ENCODE measurements around the gene CACNB2.
"Not testable (repeated sequence)": the region's sequence is repeated elsewhere in the genome, so short reads cannot be mapped to it uniquely, and the experiment has no call there.

The CACNB2 gene

DNA sequence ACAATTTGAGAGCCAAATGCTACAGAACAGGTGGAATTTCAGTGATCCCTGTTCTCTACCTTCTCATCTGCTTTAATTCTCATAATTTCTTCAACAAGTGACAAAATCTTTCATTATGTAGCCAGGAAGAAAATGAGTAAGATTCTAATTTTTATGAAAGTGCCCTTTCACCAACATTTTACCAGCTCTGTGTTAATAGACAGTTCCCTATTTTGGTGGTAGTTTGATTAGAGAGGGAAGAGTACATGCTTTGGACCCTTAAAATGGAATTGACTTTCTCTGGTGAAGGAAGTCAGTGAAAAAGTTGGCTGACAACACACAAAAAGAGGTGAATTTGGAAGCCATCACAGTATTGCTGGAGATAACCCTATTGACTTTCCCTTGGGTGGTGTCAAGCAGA, 61.7 kb downstream of the CACNB2 start:
- no peak for DNase-seq

DNA sequence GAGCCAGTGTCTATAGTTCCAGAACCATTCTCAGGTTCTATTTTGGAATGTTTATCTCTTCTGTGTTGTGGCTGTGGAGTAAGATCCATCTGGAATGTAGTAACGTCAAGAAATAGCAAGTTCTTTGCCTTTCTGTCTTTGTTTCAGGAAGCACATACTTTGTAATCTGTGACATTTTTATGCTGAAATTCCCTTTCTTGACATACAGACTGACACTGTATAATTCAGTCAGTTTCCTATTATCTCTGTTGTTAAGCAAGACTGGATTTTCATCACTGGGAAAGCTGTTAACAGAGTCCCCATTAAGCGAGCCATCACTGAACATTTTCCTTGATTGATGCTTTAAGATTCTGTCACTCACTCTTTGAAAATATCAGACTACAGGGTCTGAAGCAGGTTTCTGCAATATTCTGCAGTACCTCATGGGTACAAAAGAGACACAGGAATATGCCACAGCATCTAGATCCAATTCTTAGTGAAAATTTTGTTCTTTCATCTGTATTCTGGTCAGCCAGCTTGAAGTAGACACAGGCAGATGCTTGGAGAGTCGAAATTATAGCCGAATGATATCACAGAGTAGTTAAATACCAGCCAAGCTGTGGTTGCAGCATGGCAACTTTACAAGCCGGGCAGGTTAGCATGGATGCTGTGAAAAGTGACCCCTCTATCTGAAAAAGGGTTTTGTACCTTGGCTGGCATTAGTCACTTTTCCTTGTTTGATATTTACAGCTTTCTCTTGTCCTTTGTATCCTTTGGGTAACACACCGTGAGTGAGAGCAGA, 62.6 kb downstream of the CACNB2 start:
- no peak for DNase-seq

DNA sequence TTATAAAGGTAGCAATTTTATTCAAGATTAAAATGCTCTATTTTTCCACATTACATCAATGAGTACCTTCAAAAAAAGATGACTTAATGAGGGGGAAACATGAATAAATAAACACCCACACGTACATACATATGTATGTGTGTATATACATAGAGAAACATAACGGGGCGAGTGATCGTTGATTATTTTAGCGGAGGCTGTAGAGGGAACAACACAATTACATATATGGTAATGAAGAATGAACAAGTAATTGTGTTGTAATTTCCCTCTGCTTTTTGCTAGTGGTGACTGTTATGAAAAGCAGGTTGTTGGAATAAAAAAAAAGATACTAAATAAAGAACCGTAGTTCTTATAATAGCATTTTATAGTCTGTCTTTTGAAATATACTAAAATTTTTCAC, 63.2 kb downstream of the CACNB2 start:
- DNase-seq, result no peak

DNA sequence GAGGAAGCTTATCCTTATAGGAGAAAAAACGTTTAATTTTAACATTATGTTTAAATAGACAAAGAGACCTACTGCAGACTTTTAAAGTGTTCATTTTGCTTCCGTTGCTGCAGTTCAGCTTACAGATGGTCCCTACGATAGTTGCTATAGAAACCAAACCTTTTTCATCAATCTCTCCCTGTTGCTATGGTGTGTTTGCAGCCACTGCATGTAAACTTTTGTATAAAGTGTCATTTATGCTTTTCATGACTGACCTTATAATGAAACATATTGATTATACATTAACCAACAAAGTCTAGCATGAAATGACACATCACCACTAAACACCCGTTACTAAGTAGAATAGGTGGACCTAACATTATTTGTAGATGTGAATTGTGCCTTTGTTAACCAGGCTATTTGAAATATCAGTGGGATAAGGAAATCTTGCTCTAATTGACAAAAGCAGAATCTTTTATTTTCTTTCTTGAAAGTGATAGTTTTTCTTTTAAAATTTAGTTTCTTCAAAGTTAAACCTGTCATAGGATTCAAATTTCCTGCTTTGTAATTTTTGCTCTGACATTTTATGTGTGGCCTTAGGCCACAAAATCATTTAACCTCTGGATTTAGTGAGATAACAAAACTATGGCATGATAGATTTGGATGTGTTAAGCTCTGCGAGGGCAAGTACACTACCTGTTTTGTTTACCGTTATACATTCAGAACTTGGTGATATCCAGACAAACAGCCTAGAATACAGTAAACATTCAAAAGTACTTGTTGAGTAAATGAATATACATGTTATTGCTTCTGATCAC, 64.0 kb downstream of the CACNB2 start:
- no peak for DNase-seq

DNA sequence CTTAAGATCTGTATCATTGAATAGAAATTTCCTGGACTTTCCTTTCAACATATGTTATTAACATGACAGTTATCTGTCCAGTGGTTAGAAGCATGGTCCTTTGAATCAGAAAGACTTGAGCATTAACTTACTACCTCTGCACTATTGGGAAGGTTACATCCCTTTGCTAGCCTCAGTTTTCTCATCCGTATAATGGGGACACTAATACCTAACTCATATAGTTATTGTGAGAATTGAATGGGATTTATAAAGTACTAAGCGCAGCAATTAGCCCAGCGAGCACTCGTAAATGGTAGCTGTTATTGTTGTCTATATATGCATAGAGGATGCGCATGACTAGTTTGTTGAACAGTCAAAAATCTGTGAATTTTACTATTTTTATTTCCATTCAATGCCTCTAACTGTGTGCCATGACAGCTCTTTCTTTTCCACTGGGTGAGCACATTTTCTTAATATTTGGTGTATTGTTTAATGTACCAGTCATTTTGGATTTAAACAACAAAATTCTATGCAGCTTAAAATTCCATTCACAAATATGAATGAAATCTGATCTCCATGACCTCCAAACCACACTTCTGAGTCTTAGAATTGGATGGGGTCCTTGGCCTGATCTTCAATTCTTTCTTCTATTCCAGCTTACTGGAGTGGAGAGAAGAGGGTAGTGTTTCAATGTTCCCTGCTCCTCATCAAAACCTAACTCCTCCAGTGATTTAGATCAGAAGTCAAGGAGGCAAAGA, 65.0 kb downstream of the CACNB2 start:
- no peak for DNase-seq

DNA sequence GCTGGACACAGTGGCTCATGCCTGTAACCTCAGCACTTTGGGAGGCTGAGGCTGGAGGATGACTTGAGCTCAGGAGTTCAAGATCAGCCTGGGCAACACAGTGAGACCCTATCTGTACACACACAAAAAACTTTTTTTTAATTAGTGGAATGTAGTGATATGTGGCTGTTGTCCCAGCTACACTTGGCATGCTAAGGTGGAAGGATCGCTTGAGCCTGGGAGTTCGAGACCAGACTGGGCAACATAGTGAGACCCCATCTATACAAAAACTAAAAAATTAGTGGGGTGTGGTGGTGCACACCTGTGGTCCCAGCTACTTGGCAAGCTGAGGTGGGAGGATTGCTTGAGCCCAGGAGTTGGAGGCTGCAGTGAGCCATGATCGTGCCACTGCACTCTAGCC, 68.0 kb downstream of the CACNB2 start:
- not testable (repeated sequence) for DNase-seq

DNA sequence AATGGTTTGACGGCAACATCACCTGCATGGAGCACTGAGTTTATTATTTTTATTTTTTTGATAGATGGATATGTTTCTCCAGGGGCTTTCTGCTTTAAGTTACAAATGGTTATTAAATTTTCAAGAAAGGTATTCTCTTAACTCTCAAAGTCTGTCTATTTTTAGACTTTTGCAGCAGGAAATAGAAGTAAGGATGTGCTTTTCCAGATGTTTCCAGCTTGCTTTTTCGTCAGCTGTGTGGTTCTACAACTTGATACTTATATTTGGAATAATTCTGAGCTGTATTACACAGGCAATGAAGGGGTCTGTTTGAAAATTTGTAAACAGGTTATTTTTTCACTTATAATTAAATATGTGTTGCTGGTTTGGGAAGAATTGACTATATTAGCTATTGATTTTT, 69.0 kb downstream of the CACNB2 start:
- DNase-seq, result no peak

DNA sequence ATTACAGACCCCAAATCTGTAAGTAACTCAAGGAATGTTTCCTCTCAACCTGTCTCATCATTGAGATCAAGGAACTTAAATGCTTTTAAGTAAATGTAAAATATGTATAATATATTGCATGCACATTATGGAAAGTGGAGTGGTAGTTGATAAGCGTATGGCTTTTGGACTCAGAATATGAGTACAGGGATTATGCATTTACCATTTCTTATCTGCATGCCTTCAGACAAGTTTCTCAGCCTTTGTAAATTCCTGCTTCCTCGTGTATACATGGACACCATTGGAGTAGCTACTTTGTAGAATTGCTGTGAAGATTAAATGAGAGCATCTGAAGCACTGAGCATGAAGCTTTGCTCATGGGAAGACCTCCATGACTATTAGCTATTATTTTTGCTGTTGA, 70.5 kb downstream of the CACNB2 start:
- DNase-seq, result no peak

DNA sequence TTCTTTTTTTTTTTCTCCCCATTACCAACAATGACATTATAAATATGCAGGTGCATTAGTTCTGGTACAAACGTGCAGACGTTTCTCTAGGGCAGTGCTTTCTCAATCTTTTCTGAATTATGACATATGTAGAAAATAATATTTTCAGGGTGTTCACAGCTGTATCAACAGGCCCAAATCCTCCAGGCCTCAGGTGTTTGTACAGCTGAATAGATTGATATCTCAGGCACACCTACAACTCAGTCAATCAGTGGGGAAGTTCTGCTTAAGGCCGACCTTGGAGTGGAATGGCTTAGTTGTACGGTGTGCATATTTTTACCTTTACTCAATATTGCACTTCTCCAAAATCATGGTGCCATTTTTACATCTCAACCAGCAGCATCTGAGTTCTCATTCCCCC, 71.6 kb downstream of the CACNB2 start:
- no peak for DNase-seq

DNA sequence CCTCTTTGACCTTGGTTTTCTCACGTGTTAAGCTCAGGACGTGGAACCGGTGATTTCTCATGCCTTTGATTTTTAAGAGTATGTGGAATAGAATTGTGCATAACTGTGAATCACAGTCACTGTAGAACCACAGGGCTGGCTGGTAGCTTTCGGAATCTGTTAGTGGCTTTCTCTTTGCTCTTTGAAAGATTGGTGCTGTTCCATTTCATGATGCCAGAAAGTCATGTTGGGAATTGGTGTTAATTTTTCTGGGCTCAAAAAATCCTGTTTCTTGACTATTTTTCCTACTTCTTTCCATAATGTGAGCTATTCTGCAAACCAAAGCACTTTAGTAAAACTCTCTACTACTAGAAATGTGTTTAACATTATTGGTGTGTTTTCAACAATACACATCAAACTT, 73.0 kb downstream of the CACNB2 start:
- DNase-seq, result no peak

DNA sequence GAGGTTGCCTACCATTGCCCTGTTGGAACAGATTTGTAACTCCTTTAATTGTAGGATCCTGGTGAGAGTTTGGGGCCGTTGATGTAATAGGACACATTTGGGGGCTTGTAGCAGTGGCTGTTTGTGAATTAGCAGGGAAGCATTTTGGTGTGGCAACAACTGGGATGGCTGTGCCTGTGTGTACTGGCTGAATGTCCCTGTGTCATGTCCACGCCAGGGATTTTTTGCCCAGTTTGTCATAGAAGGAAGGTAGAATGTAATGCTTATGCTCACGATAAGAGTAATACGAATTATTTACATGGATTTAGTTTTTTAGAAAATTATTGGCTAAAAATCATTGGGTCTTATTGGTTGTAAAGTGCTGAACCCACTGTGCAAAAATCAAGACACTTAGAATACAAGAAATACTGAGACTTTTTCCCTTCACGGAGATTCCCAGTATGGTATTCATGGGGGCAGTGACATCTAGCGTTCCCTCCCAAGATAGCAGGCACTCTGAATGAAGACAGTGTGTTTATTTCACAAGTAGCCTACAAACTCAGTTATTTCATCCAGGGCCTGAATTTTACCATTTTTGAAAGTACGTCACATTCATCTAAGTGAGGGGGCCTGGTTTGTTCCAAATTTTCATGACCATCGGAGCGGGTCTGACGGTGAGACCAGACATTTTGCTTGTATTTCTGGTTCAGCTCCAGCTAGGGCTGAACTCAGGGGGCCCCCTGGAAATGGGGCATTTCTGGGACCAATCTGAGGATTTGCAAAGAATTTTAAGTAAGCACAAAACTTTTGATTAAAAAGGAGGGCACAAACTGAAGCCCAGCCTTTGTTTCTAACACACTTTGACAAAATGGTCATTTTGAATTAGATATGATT, 74.7 kb downstream of the CACNB2 start:
- peak; percentile 29 for DNase-seq

DNA sequence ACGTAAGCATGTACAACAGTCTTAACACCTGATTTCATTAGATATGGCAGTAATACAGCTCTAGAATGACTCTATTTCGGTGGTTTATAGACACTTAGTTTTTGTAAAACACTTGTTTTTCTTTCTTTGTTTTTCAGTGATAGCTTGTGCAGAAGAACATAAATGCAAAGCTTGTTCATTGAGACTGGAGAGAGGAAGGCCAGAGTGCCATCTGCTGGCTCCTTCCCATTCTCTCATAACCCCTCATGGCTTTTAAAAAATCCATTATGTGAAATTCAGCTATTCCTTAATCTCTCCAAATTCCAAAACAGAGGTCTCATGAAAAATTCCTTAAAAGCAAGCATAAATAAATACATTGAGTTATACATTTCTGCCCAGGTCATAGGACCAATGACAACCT, 76.3 kb downstream of the CACNB2 start:
- DNase-seq, result no peak

DNA sequence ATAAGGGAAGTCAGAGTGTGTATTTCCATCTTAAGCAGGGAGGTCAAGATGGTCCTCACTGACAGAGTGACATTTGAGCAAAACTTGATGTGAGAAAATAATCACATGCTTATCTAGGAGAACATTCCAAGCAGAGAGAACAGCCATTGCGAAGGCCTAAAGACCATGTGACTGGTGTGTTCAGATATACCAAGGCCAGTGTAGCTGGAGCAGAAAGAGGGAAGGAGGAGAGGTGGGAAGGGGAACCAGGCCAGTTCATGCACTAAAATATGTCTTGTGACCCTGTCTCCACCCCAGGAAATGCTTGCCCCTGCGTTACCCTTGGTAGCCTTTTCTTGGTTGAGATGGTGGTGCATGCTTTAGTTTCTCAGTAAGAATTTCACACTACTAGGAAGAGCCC, 77.4 kb downstream of the CACNB2 start:
- DNase-seq, result no peak

DNA sequence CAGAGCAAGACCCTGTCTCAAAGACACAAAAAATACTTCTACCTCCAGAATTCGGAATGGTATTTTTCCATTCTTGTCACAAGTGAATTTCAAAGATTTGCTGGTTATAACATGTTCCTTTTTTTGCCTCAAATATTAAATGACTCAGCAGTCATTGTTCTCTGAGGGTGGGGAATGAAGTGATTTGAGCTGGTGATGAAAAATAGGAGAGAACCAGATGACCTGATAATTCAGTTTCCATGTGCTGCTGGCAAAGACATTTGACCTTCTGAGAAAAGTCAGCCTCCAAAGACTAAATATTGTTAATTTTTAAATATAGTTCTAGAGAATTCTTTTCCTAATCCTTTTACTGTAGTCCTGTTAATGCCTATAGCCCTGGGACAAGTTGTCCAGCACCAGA, 78.9 kb downstream of the CACNB2 start:
- DNase-seq, result no peak

DNA sequence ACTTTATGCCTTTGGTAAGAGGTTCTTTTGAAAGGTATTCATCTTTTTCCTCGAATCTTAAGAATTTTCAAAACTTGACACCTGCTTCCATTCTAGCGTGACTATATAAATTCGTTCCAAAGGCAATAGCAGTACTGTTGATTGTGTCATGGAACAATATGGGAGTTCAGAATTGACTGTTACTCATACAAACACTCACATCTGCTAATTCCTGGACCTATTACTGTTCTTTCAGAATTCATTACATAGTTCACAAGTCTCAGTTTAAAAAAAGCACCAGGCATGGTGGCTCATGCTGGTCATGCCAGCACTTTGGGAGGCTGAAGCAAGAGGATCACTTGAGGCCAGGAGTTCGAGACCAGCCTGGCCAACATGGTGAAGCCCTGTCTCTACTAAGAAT, 80.9 kb downstream of the CACNB2 start:
- DNase-seq, result no peak

DNA sequence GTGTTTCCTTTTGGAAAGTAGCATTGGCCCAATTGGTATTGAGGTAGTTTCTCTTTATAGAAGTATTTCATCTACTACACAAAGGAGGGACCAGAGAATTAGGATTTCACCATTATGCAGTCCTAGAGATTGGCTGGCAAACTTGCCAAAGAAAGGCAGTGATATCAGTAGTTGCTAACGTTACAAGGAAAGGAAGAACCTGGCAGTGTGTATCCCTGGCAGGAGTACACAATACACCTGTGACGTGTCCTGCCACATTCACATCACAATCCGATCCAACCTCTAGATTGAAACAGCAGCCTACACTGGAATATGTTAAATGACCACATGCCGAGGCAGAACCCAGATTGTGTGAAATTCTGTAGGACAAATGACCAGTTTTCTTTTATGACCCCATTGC, 81.7 kb downstream of the CACNB2 start:
- DNase-seq, result no peak

DNA sequence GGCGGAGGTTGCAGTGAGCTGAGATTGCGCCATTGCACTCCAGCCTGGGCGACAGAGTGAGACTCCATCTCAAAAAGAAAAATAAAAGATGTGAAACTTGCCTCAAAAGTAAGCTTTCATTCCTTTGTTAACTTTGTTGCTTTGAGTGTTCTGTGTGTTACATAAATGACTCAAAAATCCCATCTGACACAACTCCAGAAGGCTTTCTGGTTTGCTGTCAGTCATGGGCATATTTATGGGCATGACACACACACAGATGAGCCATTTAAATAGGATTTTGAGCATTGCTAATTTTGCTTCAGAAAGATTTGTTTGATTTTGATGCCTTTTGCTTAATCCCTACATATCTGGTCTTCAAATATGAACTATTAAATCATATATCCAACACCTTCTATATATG, 82.6 kb downstream of the CACNB2 start:
- DNase-seq, result no peak

DNA sequence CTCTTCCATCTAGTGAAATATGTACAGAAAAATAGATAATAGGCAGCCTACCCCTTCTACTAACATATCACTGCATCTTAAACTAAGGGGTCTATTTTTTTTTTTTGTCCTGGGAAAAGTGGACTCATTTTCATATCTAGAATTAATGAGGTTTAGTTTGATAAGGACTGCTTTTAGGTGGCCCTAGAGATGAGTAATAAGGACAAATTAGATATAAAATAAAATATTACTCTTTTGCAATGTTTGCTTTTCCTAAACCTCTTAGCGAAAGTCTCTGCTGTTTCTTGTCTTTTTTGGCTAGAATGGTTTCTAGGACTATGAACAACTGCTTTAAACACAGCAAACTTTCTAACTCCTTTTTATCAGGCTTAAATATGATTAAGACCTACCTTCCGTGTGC, 83.7 kb downstream of the CACNB2 start:
- no peak for DNase-seq

DNA sequence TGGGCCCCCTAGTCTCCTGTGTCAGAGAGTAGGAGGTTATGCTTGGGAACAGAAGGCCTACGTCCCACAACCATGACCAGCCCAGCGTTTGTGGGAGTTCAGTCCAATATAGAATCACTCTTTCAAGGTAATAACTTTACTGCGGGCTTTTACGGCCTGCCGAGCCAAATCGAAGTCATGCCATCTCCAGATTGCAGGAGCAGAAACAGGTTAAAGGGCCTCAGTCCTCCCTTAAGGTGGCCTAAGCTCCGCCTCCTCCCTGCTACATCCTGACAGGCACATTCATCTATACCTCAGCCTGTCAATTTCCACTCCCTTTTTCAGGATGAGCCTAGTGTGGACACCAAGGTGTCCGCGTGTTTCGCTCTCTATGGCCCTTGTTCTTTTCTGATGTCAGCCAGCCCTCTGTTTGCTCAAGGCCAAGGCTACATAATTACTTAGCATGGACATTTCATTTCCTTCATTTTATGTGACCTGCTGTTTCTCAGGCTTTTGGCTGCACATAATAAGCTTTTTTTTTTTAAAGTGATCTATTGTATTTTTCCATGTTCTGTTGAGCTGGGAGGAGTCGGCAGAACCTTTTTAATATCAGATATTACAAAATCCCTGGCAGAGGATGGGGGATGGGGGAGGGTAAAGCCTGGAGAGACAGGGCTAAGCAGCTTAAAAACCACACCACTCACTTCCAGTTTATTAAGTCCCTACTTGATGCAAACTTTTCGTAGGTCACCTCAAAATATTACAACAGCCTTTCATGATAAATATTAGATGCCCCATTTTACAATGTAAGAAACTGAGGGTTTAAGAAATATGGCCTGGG, 84.6 kb downstream of the CACNB2 start:
- DNase-seq, result no peak

DNA sequence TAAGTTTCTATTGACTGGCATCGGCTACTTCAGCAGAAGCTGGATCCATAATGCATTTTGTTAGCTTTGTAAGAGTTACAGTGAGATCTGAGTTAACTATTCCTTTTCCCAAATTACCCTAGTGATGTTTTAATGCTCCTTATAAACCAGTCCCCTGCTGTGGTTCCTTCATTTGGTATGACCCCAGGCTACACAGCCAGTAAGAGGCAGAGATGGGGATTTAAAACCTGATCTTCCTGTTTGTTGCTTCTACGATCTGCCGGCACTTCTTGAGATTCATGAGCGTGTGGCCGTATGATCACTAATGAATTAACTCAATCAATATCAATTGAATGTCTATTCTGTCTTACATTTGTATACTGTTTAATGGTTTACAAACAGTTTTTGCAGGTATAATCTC, 86.1 kb downstream of the CACNB2 start:
- DNase-seq, result no peak

DNA sequence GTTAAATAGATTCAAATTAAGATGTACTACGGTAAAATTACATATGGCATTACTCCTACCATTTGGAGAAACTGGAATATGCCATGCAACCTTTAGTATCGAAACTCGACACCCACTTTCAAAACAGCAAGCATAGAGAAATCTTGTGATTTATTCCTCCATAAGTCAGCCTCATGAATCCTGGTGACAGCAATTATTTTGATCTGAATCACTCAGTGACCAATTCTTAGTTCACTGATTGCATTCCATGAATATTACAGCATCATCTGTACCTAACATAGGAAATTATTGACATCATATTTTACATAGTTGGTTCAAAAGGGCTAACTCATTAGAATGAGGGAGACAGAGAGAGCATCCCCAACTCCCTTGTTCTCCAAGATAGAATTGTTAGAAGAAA, 89.6 kb downstream of the CACNB2 start:
- DNase-seq, result no peak

Data from right kidney (tissue), 1 donor.